Small intestine (tissue), 7 donors: ENCODE data around the gene GDF15. TPM values are rescaled to one million over a fixed set of nuclear protein-coding genes. Genes with fewer than 3 reads are reported as not detected.
"Not testable (repeated sequence)": the region's sequence is repeated elsewhere in the genome, so short reads cannot be mapped to it uniquely, and the experiment has no call there.

Experiments
- DNase-seq, 2 donors: peaks; one replicate each; pipeline versions ENCODE4 v3.0.0 to v3.0.0-alpha.2; 2013
- FAIRE-seq: peaks from 2 replicates; lab custom pipeline; 2012; peaks lifted over from hg19 to GRCh38; lab: Jason Lieb, UNC
- H3K27ac ChIP-seq, 3 donors: one replicate each; pipeline ENCODE4 v1.5.1; 2013; ENCODE audit warnings: low read length in 2 of 3, mild to moderate bottlenecking in 2 of 3, control low read depth in 1 of 3, inconsistent platforms in 1 of 3, low read depth in 1 of 3, moderate library complexity in 1 of 3
- H3K27me3 ChIP-seq, 3 donors: one replicate each; pipeline ENCODE4 v1.6.1; 2013; ENCODE audit warnings: low read length in 3 of 3, inconsistent platforms in 1 of 3; ENCODE audit not compliant: control insufficient read depth in 3 of 3, insufficient read depth in 3 of 3
- H3K36me3 ChIP-seq, 3 donors: one replicate each; pipeline ENCODE4 v1.6.1; 2013; ENCODE audit warnings: low read length in 3 of 3, inconsistent platforms in 1 of 3, low read depth in 1 of 3, mild to moderate bottlenecking in 1 of 3, moderate library complexity in 1 of 3; ENCODE audit not compliant: control insufficient read depth in 3 of 3, insufficient read depth in 2 of 3
- H3K4me1 ChIP-seq, 3 donors: one replicate each; pipeline ENCODE4 v1.6.1; 2013; ENCODE audit warnings: low read length in 2 of 3, inconsistent platforms in 1 of 3, low read depth in 1 of 3, mild to moderate bottlenecking in 1 of 3, moderate library complexity in 1 of 3; ENCODE audit not compliant: control insufficient read depth in 3 of 3, insufficient read depth in 2 of 3
- H3K4me3 ChIP-seq, 3 donors: one replicate each; pipeline ENCODE4 v1.5.1; 2013; ENCODE audit warnings: low read length in 3 of 3, control low read depth in 1 of 3, inconsistent platforms in 1 of 3, low read depth in 1 of 3, mild to moderate bottlenecking in 1 of 3, moderate library complexity in 1 of 3
- H3K9me3 ChIP-seq, 2 donors: one replicate each; pipeline ENCODE4 v1.6.1; 2013; ENCODE audit warnings: low read depth in 1 of 2, low read length in 1 of 2; ENCODE audit not compliant: control insufficient read depth in 2 of 2, insufficient read depth in 1 of 2
- WGBS, 3 donors: extraction: QIAGEN DNeasy Blood & Tissue Kit; methylation state at CpG; one replicate each; pipeline ENCODE4 v1.1.7; 2013; 5-methylcytosine and 5-hydroxymethylcytosine counted together
- polyA plus RNA-seq, 4 donors: library from polyadenylated mRNA; stranded (reverse) in 3 of 4; unstranded in 1 of 4; fragments of 200-250 nt in 3 of 4; fragments of 120-200 nt in 1 of 4; gene quantifications; one replicate each; pipeline versions ENCODE4 v1.2.1 to v1.2.3, GENCODE V29; 2013
- donor health status: healthy with polysubstance abuse.
- donor health status: control.
- donor health status: control.
- donor health status: Bipolar disorder and iron deficiency.
- donor health status: healthy.

GDF15 gene
- polyA plus RNA-seq, 4 donors, result 4.5 to 41.5 (median 20.1) TPM

GRCh38 chr19:18399008-18399407 lies 13.1 kb downstream of the GDF15 start:
- H3K9me3 ChIP-seq, result peaks cover 0 to 2% of the 10 kb centered on the region in 2 donors
- FAIRE-seq, result no peak
- no peak overlapping the region for H3K27ac ChIP-seq
- no peaks in the 10 kb centered on the region for H3K27me3 ChIP-seq
- H3K36me3 ChIP-seq, result no peaks in the 10 kb centered on the region
- DNase-seq, result peak in 1 of 2 donors; percentile 79
- whole genome bisulfite sequencing, 3 donors, result 21 to 43% (median 25%) methylated on average over 6 of the region's 6 CpGs
- peaks cover 0 to 39% (median 0%) of the 10 kb centered on the region in 3 donors for H3K4me1 ChIP-seq
- H3K4me3 ChIP-seq, result no peak overlapping the region

- FAIRE-seq (no peak), DNase-seq (peak; percentile 75 to 93)
- Histone ChIP-seq H3K27me3 (no peaks in the 10 kb centered on the region), H3K27ac (peak overlapping the region in 2 of 3 donors; percentile 55 to 90), H3K9me3 (peaks cover 0 to 2% of the 10 kb centered on the region in 2 donors), H3K36me3 (peaks cover 0 to 2% (median 0%) of the 10 kb centered on the region in 3 donors), H3K4me1 (peaks cover 0 to 42% (median 0%) of the 10 kb centered on the region in 3 donors), H3K4me3 (peak overlapping the region in 1 of 3 donors; percentile 18)
- 26 to 37% (median 32%) methylated on average over 7 of the region's 7 CpGs for WGBS, 3 donors
These were observed 15.7 kb downstream of the GDF15 start for GRCh38 chr19:18401580-18402112.

GRCh38 chr19:18402455-18403248 lies 16.7 kb downstream of the GDF15 start:
- Histone ChIP-seq H3K27ac (peak overlapping the region in 2 of 3 donors; percentile 44 to 90), H3K4me3 (peak overlapping the region in 1 of 3 donors; percentile 18), H3K4me1 (peaks cover 0 to 34% (median 0%) of the 10 kb centered on the region in 3 donors)
- DNase-seq, result peak in 1 of 2 donors; percentile 60
- not testable (repeated sequence) for H3K36me3 ChIP-seq, H3K27me3 ChIP-seq, FAIRE-seq, H3K9me3 ChIP-seq
- 53 to 75% (median 67%) methylated on average over 18 of the region's 18 CpGs for WGBS, 3 donors

- not testable (repeated sequence) for H3K36me3 ChIP-seq, DNase-seq, FAIRE-seq, H3K4me3 ChIP-seq, H3K27ac ChIP-seq, H3K27me3 ChIP-seq, H3K9me3 ChIP-seq
- WGBS, 3 donors, result 84 to 87% (median 86%) methylated on average over 10 to 11 of the region's 11 CpGs
- H3K4me1 ChIP-seq, result peaks cover 0 to 37% (median 0%) of the 10 kb centered on the region in 3 donors
These were observed 19.8 kb downstream of the GDF15 start for GRCh38 chr19:18405754-18406153.

GRCh38 chr19:18406749-18407148 lies 20.8 kb downstream of the GDF15 start:
- FAIRE-seq, result no peak
- no peak for DNase-seq
- Histone ChIP-seq H3K9me3 (no peaks in the 10 kb centered on the region), H3K4me3 (no peak overlapping the region), H3K36me3 (peaks cover 0 to 2% (median 0%) of the 10 kb centered on the region in 3 donors), H3K27ac (no peak overlapping the region), H3K4me1 (peaks cover 0 to 32% (median 0%) of the 10 kb centered on the region in 3 donors), H3K27me3 (no peaks in the 10 kb centered on the region)
- 92 to 94% (median 92%) methylated on average over 9 of the region's 9 CpGs for whole genome bisulfite sequencing, 3 donors

- H3K9me3 ChIP-seq, result no peaks in the 10 kb centered on the region
- no peak overlapping the region for H3K4me3 ChIP-seq
- DNase-seq, result peak; percentile 53 to 67
- H3K4me1 ChIP-seq, result peaks cover 0 to 19% (median 0%) of the 10 kb centered on the region in 3 donors
- FAIRE-seq, result no peak
- no peak overlapping the region for H3K27ac ChIP-seq
- WGBS, 3 donors, result 30 to 56% (median 31%) methylated on average over 10 of the region's 10 CpGs
- no peaks in the 10 kb centered on the region for H3K27me3 ChIP-seq
- peaks cover 0 to 2% (median 0%) of the 10 kb centered on the region in 3 donors for H3K36me3 ChIP-seq
These were observed 22.1 kb downstream of the GDF15 start for GRCh38 chr19:18408053-18408476.

- Histone ChIP-seq H3K27ac (no peak overlapping the region), H3K36me3 (peaks cover 0 to 6% (median 0%) of the 10 kb centered on the region in 3 donors), H3K4me3 (no peak overlapping the region), H3K27me3 (no peaks in the 10 kb centered on the region), H3K4me1 (peaks cover 0 to 43% (median 7%) of the 10 kb centered on the region in 3 donors), H3K9me3 (no peaks in the 10 kb centered on the region)
- FAIRE-seq, result no peak
- no peak for DNase-seq
- 72 to 78% (median 76%) methylated on average over 15 to 16 of the region's 16 CpGs for WGBS, 3 donors
These were observed 26.8 kb downstream of the GDF15 start for GRCh38 chr19:18412610-18413239.

GRCh38 chr19:18414504-18415177 lies 28.7 kb downstream of the GDF15 start:
- Histone ChIP-seq H3K27ac (peak overlapping the region; percentile 51 to 89 (median 89)), H3K9me3 (no peaks in the 10 kb centered on the region), H3K4me3 (peak overlapping the region in 1 of 3 donors; percentile 30), H3K4me1 (peaks cover 2 to 53% (median 7%) of the 10 kb centered on the region in 3 donors), H3K36me3 (peaks cover 0 to 6% (median 0%) of the 10 kb centered on the region in 3 donors), H3K27me3 (no peaks in the 10 kb centered on the region)
- FAIRE-seq (no peak), DNase-seq (peak in 1 of 2 donors; percentile 53)
- 20 to 38% (median 33%) methylated on average over 11 of the region's 11 CpGs for WGBS, 3 donors
